Liver (tissue), 9 donors: ENCODE results near the gene TMEM245. TPM values are rescaled to one million over a fixed set of nuclear protein-coding genes. Genes with fewer than 3 reads are reported as not detected.

Experiments
- DNase-seq: peaks from one replicate; pipeline ENCODE4 v3.0.0-alpha.2; 2017; ENCODE audit warnings: low spot score
- H3K27ac ChIP-seq, 2 donors: one replicate each; pipeline ENCODE4 v1.7.0; 2013; ENCODE audit warnings: inconsistent platforms in 2 of 2, low read length in 2 of 2, control low read depth in 1 of 2, low read depth in 1 of 2, mild to moderate bottlenecking in 1 of 2
- H3K27me3 ChIP-seq, 4 donors: one replicate each; pipeline versions ENCODE4 v1.6.1 to v1.7.0; 2013; ENCODE audit warnings: low read length in 3 of 4, inconsistent platforms in 1 of 4, mild to moderate bottlenecking in 1 of 4, moderate library complexity in 1 of 4; ENCODE audit not compliant: control insufficient read depth in 4 of 4, insufficient read depth in 4 of 4
- H3K36me3 ChIP-seq, 4 donors: one replicate each; pipeline versions ENCODE4 v1.6.1 to v1.7.0; 2013; ENCODE audit warnings: low read length in 3 of 4, mild to moderate bottlenecking in 3 of 4, low read depth in 1 of 4, moderate library complexity in 1 of 4; ENCODE audit not compliant: control insufficient read depth in 4 of 4, insufficient read depth in 3 of 4
- H3K4me1 ChIP-seq, 4 donors: one replicate each; pipeline versions ENCODE4 v1.6.1 to v1.7.0; 2013; ENCODE audit warnings: low read length in 3 of 4, mild to moderate bottlenecking in 3 of 4, moderate library complexity in 1 of 4; ENCODE audit not compliant: control insufficient read depth in 4 of 4, insufficient read depth in 4 of 4
- H3K4me3 ChIP-seq, 3 donors: one replicate each; pipeline versions ENCODE4 v1.6.1 to v1.7.0; 2013; ENCODE audit warnings: low read length in 3 of 3, control low read depth in 1 of 3, low read depth in 1 of 3, mild to moderate bottlenecking in 1 of 3
- H3K9ac ChIP-seq, 2 donors: one replicate each; pipeline ENCODE4 v1.7.0; 2013; ENCODE audit warnings: low read length in 2 of 2, mild to moderate bottlenecking in 2 of 2, moderate library complexity in 2 of 2, control low read depth in 1 of 2, low read depth in 1 of 2
- H3K9me3 ChIP-seq, 4 donors: one replicate each; pipeline versions ENCODE4 v1.6.1 to v1.7.0; 2013; ENCODE audit warnings: low read length in 3 of 4; ENCODE audit not compliant: control insufficient read depth in 4 of 4
- EGR1 ChIP-seq, 2 donors: IDR thresholded peaks; 2 replicates each; pipeline ENCODE4 v1.6.1; 2016 to 2018; ENCODE audit warnings: antibody characterized with exemption in 2 of 2, low read depth in 2 of 2
- FOXA1 ChIP-seq: IDR thresholded peaks from 2 replicates; pipeline ENCODE4 v1.6.1; 2016; ENCODE audit warnings: antibody characterized with exemption
- FOXA2 ChIP-seq: IDR thresholded peaks from 2 replicates; pipeline ENCODE4 v1.6.1; 2016; ENCODE audit warnings: antibody characterized with exemption
- GABPA ChIP-seq, 2 donors: IDR thresholded peaks in 1 of 2; conservative IDR thresholded peaks in 1 of 2; 2 replicates each; pipeline ENCODE4 v1.6.1; 2016; ENCODE audit warnings: antibody characterized with exemption in 2 of 2, mild to moderate bottlenecking in 1 of 2, moderate library complexity in 1 of 2
- HNF4A ChIP-seq, 2 donors: conservative IDR thresholded peaks; 2 replicates each; pipeline ENCODE4 v1.6.1; 2016; ENCODE audit warnings: antibody characterized with exemption in 2 of 2, mild to moderate bottlenecking in 2 of 2
- HNF4G ChIP-seq: IDR thresholded peaks from 2 replicates; pipeline ENCODE4 v1.6.1; 2016; ENCODE audit warnings: antibody characterized with exemption
- NR2F2 ChIP-seq: IDR thresholded peaks from 2 replicates; pipeline ENCODE4 v1.6.1; 2016; ENCODE audit warnings: antibody characterized with exemption
- RAD21 ChIP-seq, 2 donors: IDR thresholded peaks; 2 replicates each; pipeline ENCODE4 v1.6.1; 2016; ENCODE audit warnings: antibody characterized with exemption in 2 of 2, mild to moderate bottlenecking in 2 of 2
- YY1 ChIP-seq: IDR thresholded peaks from 2 replicates; pipeline ENCODE4 v1.6.1; 2016; ENCODE audit warnings: antibody characterized with exemption, mild to moderate bottlenecking
- WGBS: extraction: QIAGEN DNeasy Blood & Tissue Kit; methylation state at CpG from one replicate; pipeline ENCODE4 v1.1.7; 2013; 5-methylcytosine and 5-hydroxymethylcytosine counted together
- polyA plus RNA-seq, 2 donors: library from polyadenylated mRNA; stranded (reverse) in 1 of 2; unstranded in 1 of 2; fragments of 200-250 nt in 1 of 2; fragments of >200 nt in 1 of 2; fragmentation: Nextera tagmentation in 1 of 2; extraction: Ambion mirVana in 1 of 2; gene quantifications; one replicate each; pipeline versions ENCODE4 v1.2.1 to v1.2.3, GENCODE V29; 2013 to 2015
- total RNA-seq, 2 donors: library from RNA; depleted of rRNA; stranded (reverse); fragments of >200 nt; gene quantifications; one replicate each; pipeline ENCODE4 v1.2.3, GENCODE V29; 2014
- TF ChIP-seq, protein P1 (sequence below): IDR thresholded peaks from 2 replicates; pipeline ENCODE4 v1.6.1; 2016; ENCODE audit warnings: antibody characterized with exemption, mild to moderate bottlenecking
- TF ChIP-seq, protein P2 (sequence below): IDR thresholded peaks from 2 replicates; pipeline ENCODE4 v1.6.1; 2016; ENCODE audit warnings: antibody characterized with exemption
- TF ChIP-seq, protein P3 (sequence below): IDR thresholded peaks from 2 replicates; pipeline ENCODE4 v1.6.1; 2016; ENCODE audit warnings: antibody characterized with exemption
- TF ChIP-seq, protein P4 (sequence below): IDR thresholded peaks from 2 replicates; pipeline ENCODE4 v1.6.1; 2016; ENCODE audit warnings: antibody characterized with exemption
- TF ChIP-seq, protein P5 (sequence below): fragments of 150-350 bp; IDR thresholded peaks from 2 replicates; pipeline ENCODE4 v1.5.1; 2017; ENCODE audit warnings: improper control_type of control experiment, low read depth, low read length; ENCODE audit not compliant: missing input control
- donor health status: healthy.
- donor health status: healthy.
- donor health status: healthy.
- donor health status: healthy.
- donor health status: healthy.

TMEM245 gene
- total and polyA plus RNA-seq, 4 donors, result 13.7 to 75.3 (median 31.2) TPM

DNA sequence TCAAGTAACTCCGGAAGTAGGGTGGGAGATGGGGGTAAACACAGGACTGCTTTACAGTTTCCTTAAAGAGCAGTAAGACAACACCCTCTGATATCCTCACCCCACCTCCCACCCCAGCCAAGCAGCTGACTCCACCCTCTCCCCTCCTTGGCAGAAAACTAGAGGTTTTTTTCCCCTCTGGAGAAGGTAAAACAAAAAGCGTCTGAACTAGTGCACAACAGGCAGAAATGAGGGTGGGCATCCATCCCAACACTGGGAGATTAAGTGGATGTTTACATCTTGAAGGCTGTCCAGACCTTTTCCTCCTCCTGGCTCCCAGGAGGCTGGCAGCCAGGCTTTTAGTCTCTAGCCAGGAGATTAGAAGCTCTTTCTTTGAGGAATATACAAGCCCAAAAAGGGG is 92.6 kb downstream of the TMEM245 start:
- H3K9me3 ChIP-seq, result no peaks in the 10 kb centered on the region
- H3K4me3 ChIP-seq, result no peak overlapping the region
- no peak overlapping the region for H3K27ac ChIP-seq
- H3K4me1 ChIP-seq, result peaks cover 0 to 4% (median under 1%) of the 10 kb centered on the region in 4 donors
- 71% methylated on average over 2 of the region's 2 CpGs for WGBS
- TF ChIP-seq FOXA1 (no peak), HNF4A (conservative IDR thresholded peaks at IDR 0.05) (no peak), GABPA (IDR thresholded peaks at IDR 0.05 in 1 of 2, conservative IDR thresholded peaks at IDR 0.05 in 1 of 2) (no peak), NR2F2 (no peak), HNF4G (no peak), RAD21 (IDR thresholded peaks at IDR 0.05) (no peak)
- TF ChIP-seq, protein P1, sequence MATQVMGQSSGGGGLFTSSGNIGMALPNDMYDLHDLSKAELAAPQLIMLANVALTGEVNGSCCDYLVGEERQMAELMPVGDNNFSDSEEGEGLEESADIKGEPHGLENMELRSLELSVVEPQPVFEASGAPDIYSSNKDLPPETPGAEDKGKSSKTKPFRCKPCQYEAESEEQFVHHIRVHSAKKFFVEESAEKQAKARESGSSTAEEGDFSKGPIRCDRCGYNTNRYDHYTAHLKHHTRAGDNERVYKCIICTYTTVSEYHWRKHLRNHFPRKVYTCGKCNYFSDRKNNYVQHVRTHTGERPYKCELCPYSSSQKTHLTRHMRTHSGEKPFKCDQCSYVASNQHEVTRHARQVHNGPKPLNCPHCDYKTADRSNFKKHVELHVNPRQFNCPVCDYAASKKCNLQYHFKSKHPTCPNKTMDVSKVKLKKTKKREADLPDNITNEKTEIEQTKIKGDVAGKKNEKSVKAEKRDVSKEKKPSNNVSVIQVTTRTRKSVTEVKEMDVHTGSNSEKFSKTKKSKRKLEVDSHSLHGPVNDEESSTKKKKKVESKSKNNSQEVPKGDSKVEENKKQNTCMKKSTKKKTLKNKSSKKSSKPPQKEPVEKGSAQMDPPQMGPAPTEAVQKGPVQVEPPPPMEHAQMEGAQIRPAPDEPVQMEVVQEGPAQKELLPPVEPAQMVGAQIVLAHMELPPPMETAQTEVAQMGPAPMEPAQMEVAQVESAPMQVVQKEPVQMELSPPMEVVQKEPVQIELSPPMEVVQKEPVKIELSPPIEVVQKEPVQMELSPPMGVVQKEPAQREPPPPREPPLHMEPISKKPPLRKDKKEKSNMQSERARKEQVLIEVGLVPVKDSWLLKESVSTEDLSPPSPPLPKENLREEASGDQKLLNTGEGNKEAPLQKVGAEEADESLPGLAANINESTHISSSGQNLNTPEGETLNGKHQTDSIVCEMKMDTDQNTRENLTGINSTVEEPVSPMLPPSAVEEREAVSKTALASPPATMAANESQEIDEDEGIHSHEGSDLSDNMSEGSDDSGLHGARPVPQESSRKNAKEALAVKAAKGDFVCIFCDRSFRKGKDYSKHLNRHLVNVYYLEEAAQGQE, result no peak
- TF ChIP-seq, protein P2, sequence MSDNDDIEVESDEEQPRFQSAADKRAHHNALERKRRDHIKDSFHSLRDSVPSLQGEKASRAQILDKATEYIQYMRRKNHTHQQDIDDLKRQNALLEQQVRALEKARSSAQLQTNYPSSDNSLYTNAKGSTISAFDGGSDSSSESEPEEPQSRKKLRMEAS, result no peak
- TF ChIP-seq, protein P3, sequence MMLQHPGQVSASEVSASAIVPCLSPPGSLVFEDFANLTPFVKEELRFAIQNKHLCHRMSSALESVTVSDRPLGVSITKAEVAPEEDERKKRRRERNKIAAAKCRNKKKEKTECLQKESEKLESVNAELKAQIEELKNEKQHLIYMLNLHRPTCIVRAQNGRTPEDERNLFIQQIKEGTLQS, result no peak
- H3K9ac ChIP-seq, result no peak overlapping the region
- DNase-seq, result no peak
- H3K27me3 ChIP-seq, result no peaks in the 10 kb centered on the region
- peaks cover 0 to 8% (median 1%) of the 10 kb centered on the region in 4 donors for H3K36me3 ChIP-seq

DNA sequence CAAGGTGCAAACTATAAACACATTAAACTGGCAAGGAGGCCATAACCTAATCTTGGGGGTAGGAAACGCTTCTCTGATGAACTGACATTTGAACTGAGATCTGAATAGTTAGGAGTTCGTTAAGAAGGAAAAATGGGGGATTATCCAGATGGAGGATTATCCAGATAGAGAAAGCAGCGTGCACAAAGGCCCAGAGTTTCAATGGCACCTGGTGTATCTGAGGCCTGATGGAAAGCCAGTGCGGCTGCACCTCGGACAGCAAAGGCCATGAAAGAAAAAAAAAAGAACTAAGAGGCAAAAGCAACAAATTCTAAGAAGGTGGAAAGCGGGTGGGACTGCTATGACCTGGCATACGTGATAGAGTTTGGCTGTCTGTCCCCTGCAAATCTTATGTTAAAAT is 93.4 kb downstream of the TMEM245 start:
- H3K4me3 ChIP-seq, result no peak overlapping the region
- WGBS, result 94% methylated on average over 7 of the region's 7 CpGs
- TF ChIP-seq, protein P2, result no peak
- TF ChIP-seq YY1 (no peak), EGR1 (IDR thresholded peaks at IDR 0.05; ENCODE audit: low read depth in 2 of 2) (no peak), FOXA2 (no peak), RAD21 (IDR thresholded peaks at IDR 0.05) (no peak)
- TF ChIP-seq, protein P4, sequence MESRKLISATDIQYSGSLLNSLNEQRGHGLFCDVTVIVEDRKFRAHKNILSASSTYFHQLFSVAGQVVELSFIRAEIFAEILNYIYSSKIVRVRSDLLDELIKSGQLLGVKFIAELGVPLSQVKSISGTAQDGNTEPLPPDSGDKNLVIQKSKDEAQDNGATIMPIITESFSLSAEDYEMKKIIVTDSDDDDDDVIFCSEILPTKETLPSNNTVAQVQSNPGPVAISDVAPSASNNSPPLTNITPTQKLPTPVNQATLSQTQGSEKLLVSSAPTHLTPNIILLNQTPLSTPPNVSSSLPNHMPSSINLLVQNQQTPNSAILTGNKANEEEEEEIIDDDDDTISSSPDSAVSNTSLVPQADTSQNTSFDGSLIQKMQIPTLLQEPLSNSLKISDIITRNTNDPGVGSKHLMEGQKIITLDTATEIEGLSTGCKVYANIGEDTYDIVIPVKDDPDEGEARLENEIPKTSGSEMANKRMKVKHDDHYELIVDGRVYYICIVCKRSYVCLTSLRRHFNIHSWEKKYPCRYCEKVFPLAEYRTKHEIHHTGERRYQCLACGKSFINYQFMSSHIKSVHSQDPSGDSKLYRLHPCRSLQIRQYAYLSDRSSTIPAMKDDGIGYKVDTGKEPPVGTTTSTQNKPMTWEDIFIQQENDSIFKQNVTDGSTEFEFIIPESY, result no peak
- TF ChIP-seq, protein P5, sequence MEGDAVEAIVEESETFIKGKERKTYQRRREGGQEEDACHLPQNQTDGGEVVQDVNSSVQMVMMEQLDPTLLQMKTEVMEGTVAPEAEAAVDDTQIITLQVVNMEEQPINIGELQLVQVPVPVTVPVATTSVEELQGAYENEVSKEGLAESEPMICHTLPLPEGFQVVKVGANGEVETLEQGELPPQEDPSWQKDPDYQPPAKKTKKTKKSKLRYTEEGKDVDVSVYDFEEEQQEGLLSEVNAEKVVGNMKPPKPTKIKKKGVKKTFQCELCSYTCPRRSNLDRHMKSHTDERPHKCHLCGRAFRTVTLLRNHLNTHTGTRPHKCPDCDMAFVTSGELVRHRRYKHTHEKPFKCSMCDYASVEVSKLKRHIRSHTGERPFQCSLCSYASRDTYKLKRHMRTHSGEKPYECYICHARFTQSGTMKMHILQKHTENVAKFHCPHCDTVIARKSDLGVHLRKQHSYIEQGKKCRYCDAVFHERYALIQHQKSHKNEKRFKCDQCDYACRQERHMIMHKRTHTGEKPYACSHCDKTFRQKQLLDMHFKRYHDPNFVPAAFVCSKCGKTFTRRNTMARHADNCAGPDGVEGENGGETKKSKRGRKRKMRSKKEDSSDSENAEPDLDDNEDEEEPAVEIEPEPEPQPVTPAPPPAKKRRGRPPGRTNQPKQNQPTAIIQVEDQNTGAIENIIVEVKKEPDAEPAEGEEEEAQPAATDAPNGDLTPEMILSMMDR, result no peak
- TF ChIP-seq, protein P3, result no peak
- H3K36me3 ChIP-seq, result peaks cover 0 to 8% (median under 1%) of the 10 kb centered on the region in 4 donors
- peaks cover 0 to 4% (median under 1%) of the 10 kb centered on the region in 4 donors for H3K4me1 ChIP-seq
- H3K9me3 ChIP-seq, result no peaks in the 10 kb centered on the region
- no peak for DNase-seq
- H3K27ac ChIP-seq, result no peak overlapping the region
- no peak overlapping the region for H3K9ac ChIP-seq
- no peaks in the 10 kb centered on the region for H3K27me3 ChIP-seq
